ENCODE data around the gene NEDD8.

The NEDD8 gene

DNA sequence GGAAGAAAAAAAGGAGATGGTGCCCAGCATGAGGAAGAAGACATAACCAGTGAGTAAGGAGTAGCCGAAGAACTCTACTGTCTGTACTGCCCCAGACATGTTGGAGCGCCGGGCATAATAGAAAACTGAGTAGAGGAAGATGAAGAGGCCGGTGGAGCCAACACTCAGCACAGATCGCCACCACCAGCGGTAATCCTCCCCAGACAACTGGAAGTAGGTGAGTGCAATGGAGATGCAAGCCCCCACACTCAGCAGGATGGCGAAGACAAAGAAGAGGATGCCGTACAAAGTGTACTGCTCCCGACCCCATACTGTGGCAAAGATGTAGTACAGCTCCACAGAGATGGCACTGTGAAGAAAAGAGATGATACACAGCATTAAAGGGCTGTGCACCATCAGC, 42.7 kb downstream of the NEDD8 start:
- TF ChIP-seq ZBTB7A (IDR thresholded peaks at IDR 0.05; ENCODE audit: low read depth) (no peak), RAD21 (IDR thresholded peaks at IDR 0.05; ENCODE audit: low read depth) (no peak), TAF1 (IDR thresholded peaks at IDR 0.05; ENCODE audit: low read depth) (no peak), NFIC (IDR thresholded peaks at IDR 0.05) (no peak), EGR1 (IDR thresholded peaks at IDR 0.05) (no peak), CREB1 (IDR thresholded peaks at IDR 0.05; ENCODE audit: low read depth) (no peak), TCF12 (IDR thresholded peaks at IDR 0.05; ENCODE audit: low read depth) (no peak), REST (IDR thresholded peaks at IDR 0.05; ENCODE audit: low read depth) (no peak), YY1 (IDR thresholded peaks at IDR 0.05; ENCODE audit: low read depth) (no peak), TEAD4 (IDR thresholded peaks at IDR 0.05) (no peak)
- TF ChIP-seq, protein P1, sequence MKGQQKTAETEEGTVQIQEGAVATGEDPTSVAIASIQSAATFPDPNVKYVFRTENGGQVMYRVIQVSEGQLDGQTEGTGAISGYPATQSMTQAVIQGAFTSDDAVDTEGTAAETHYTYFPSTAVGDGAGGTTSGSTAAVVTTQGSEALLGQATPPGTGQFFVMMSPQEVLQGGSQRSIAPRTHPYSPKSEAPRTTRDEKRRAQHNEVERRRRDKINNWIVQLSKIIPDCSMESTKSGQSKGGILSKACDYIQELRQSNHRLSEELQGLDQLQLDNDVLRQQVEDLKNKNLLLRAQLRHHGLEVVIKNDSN (IDR thresholded peaks at IDR 0.05) = no peak

DNA sequence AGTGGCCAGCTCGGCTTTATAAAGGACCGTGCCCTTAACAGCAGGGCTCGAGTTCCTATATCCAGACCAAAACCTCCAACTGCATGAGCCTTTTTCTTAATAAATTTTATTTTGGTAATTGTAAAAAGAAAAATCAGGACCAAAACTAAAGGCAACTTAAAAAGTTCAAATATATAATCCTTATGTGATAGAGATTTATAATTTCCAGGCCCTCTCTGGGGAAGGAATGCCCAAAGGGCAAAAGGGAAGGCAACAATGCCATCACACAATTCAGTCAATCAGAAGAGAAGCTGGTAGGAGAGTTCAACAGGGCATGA, 43.1 kb downstream of the NEDD8 start:
- TF ChIP-seq FOXM1 (IDR thresholded peaks at IDR 0.05; ENCODE audit: borderline replicate concordance, low read depth) (no peak), NFIC (IDR thresholded peaks at IDR 0.05) (no peak), CREB1 (IDR thresholded peaks at IDR 0.05; ENCODE audit: low read depth) (no peak), MAX (IDR thresholded peaks at IDR 0.05) (no peak), ZBTB7A (IDR thresholded peaks at IDR 0.05; ENCODE audit: low read depth) (no peak), EP300 (IDR thresholded peaks at IDR 0.05; ENCODE audit: borderline replicate concordance) (no peak), REST (IDR thresholded peaks at IDR 0.05; ENCODE audit: low read depth) (no peak), TAF1 (IDR thresholded peaks at IDR 0.05; ENCODE audit: low read depth) (no peak), RAD21 (IDR thresholded peaks at IDR 0.05; ENCODE audit: low read depth) (no peak), TEAD4 (IDR thresholded peaks at IDR 0.05) (no peak), YY1 (IDR thresholded peaks at IDR 0.05; ENCODE audit: low read depth) (no peak), EGR1 (IDR thresholded peaks at IDR 0.05) (no peak), TCF12 (IDR thresholded peaks at IDR 0.05; ENCODE audit: low read depth) (no peak), CEBPB (IDR thresholded peaks at IDR 0.05) (no peak)
- TF ChIP-seq, protein P1 (IDR thresholded peaks at IDR 0.05) = no peak

GRCh38 chr14:24188251-24189058, 43.7 kb downstream of the NEDD8 start, which contains the start of gene IPO4:
Gene IPO4 (minus strand): TSS chr14:24188816. CDS start chr14:24188787, 29 bp downstream.
- TF ChIP-seq YY1 (IDR thresholded peaks at IDR 0.05; ENCODE audit: low read depth) (peak; percentile 84), CREB1 (IDR thresholded peaks at IDR 0.05; ENCODE audit: low read depth) (peak; percentile 40; the same call in 1 of the 2 replicates), TAF1 (IDR thresholded peaks at IDR 0.05; ENCODE audit: low read depth) (peak; percentile 97), RAD21 (IDR thresholded peaks at IDR 0.05; ENCODE audit: low read depth) (peak; percentile 13; the same call in 1 of the 2 replicates), NFIC (IDR thresholded peaks at IDR 0.05) (peak; percentile 40; the same call in 1 of the 2 replicates), EGR1 (IDR thresholded peaks at IDR 0.05) (peak; percentile 64), REST (IDR thresholded peaks at IDR 0.05; ENCODE audit: low read depth) (0 out of 2 replicates have a peak, but pooled peaks have one; percentile 25), TEAD4 (IDR thresholded peaks at IDR 0.05) (peak; percentile 49), TCF12 (IDR thresholded peaks at IDR 0.05; ENCODE audit: low read depth) (peak; percentile 85), FOXM1 (IDR thresholded peaks at IDR 0.05; ENCODE audit: borderline replicate concordance, low read depth) (peak; percentile 48; the same call in 1 of the 2 replicates), MAX (IDR thresholded peaks at IDR 0.05) (peak; percentile 99), EP300 (IDR thresholded peaks at IDR 0.05; ENCODE audit: borderline replicate concordance) (peak; percentile 62), CEBPB (IDR thresholded peaks at IDR 0.05) (no peak), ZBTB7A (IDR thresholded peaks at IDR 0.05; ENCODE audit: low read depth) (peak; percentile 93)
- TF ChIP-seq, protein P1 (IDR thresholded peaks at IDR 0.05) = peak; percentile 90

Data from Ishikawa (cell line).